IMR-90 (cell line): Measurements from ENCODE around the gene SHCBP1L.

Experiments
- BHLHE40 ChIP-seq: fragments of 150-350 bp; IDR thresholded peaks from 2 replicates; pipeline ENCODE4 v1.6.1; 2016; ENCODE audit warnings: mild to moderate bottlenecking, low read depth, low read length
- CEBPB ChIP-seq: IDR thresholded peaks from 2 replicates; pipeline ENCODE4 v1.6.1; 2012; ENCODE audit warnings: low read depth, low read length, improper control_type of control experiment
- FOS ChIP-seq: fragments of 150-350 bp; IDR thresholded peaks from 2 replicates; pipeline ENCODE4 v1.6.1; 2016; ENCODE audit warnings: low read depth, low read length
- MAFK ChIP-seq: IDR thresholded peaks from 2 replicates; pipeline ENCODE4 v1.6.1; 2012; ENCODE audit warnings: low read depth, low read length, improper control_type of control experiment
- MAZ ChIP-seq: IDR thresholded peaks from 2 replicates; pipeline ENCODE4 v1.6.1; 2012; ENCODE audit warnings: low read depth, mild to moderate bottlenecking, low read length, improper control_type of control experiment, moderate library complexity, borderline replicate concordance
- MXI1 ChIP-seq: IDR thresholded peaks from 2 replicates; pipeline ENCODE4 v1.6.1; 2012; ENCODE audit warnings: low read depth, mild to moderate bottlenecking, low read length, moderate library complexity, borderline replicate concordance
- NFE2L2 ChIP-seq: fragments of 150-350 bp; IDR thresholded peaks from 2 replicates; pipeline ENCODE4 v1.6.1; 2016; ENCODE audit warnings: low read depth, mild to moderate bottlenecking, low read length
- POLR2A ChIP-seq: IDR thresholded peaks from 2 replicates; pipeline ENCODE4 v1.6.1; 2012; ENCODE audit warnings: mild to moderate bottlenecking, low read depth, low read length
- RAD21 ChIP-seq: IDR thresholded peaks from 2 replicates; pipeline ENCODE4 v1.6.1; 2012; ENCODE audit warnings: low read length, improper control_type of control experiment
- RCOR1 ChIP-seq: IDR thresholded peaks from 2 replicates; pipeline ENCODE4 v1.6.1; 2012; ENCODE audit warnings: mild to moderate bottlenecking, low read length, improper control_type of control experiment; ENCODE audit not compliant: insufficient replicate concordance
- SMC3 ChIP-seq: fragments of 150-350 bp; IDR thresholded peaks from 2 replicates; pipeline ENCODE4 v1.6.1; 2016; ENCODE audit warnings: low read depth, mild to moderate bottlenecking, antibody characterized with exemption, low read length, moderate library complexity
- TF ChIP-seq, protein P1 (sequence below): conservative IDR thresholded peaks from 2 replicates; pipeline ENCODE4 v1.5.1; 2012; ENCODE audit warnings: mild to moderate bottlenecking, low read depth, low read length, improper control_type of control experiment
- TF ChIP-seq, protein P2 (sequence below): fragments of 150-350 bp; IDR thresholded peaks from 2 replicates; pipeline ENCODE4 v1.6.1; 2017; ENCODE audit warnings: mild to moderate bottlenecking, antibody characterized with exemption, low read length, low read depth

DNA sequence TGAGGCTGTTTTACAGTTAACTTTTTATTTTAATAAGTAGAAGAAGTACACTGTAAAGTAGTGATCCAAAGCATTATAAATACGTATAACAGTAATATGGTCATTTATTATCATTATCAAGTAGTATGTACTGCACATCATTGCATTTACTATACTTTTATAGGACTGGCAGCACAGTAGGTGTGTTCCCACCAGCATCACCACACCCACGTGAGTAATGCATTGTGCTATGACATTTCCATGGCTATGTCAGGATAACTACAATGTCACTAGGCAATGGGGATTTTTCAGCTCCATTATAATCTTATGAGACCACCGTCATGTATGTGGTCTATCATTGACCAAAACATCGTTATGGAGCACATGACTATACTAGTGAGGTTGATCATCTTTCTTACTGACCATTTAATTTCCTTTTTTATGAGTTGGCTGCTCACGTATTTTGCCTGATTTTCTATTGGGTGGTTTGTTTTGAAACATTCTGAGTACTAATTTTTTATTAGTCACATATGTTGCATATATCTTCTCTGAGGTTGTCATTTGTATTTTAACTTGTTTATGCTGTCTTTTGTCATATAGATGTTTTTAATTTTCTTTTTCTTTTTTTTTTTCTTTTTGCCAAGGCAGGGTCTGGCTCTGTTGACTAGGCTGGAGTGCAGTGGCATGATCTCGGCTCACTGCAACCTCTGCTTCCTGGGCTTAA, 25.3 kb upstream of the SHCBP1L start:
- TF ChIP-seq POLR2A = no peak
- TF ChIP-seq, protein P1, sequence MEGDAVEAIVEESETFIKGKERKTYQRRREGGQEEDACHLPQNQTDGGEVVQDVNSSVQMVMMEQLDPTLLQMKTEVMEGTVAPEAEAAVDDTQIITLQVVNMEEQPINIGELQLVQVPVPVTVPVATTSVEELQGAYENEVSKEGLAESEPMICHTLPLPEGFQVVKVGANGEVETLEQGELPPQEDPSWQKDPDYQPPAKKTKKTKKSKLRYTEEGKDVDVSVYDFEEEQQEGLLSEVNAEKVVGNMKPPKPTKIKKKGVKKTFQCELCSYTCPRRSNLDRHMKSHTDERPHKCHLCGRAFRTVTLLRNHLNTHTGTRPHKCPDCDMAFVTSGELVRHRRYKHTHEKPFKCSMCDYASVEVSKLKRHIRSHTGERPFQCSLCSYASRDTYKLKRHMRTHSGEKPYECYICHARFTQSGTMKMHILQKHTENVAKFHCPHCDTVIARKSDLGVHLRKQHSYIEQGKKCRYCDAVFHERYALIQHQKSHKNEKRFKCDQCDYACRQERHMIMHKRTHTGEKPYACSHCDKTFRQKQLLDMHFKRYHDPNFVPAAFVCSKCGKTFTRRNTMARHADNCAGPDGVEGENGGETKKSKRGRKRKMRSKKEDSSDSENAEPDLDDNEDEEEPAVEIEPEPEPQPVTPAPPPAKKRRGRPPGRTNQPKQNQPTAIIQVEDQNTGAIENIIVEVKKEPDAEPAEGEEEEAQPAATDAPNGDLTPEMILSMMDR = no peak
- no peak for TF ChIP-seq RAD21
- no peak for TF ChIP-seq MAZ
- TF ChIP-seq, protein P2, sequence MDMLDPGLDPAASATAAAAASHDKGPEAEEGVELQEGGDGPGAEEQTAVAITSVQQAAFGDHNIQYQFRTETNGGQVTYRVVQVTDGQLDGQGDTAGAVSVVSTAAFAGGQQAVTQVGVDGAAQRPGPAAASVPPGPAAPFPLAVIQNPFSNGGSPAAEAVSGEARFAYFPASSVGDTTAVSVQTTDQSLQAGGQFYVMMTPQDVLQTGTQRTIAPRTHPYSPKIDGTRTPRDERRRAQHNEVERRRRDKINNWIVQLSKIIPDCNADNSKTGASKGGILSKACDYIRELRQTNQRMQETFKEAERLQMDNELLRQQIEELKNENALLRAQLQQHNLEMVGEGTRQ = no peak
- TF ChIP-seq CEBPB = no peak
- no peak for TF ChIP-seq FOS
- no peak for TF ChIP-seq SMC3
- TF ChIP-seq MAFK = no peak
- TF ChIP-seq MXI1 = no peak
- no peak for TF ChIP-seq BHLHE40
- no peak for TF ChIP-seq NFE2L2
- TF ChIP-seq RCOR1 = no peak
